Ovary (tissue), 3 donors: ENCODE data around the gene MYO5C.

Experiments used
- CTCF ChIP-seq, 3 donors: fragments of 450-650 bp in 2 of 3; fragments of 200-600 bp in 1 of 3; IDR thresholded peaks; one replicate each; pipeline versions ENCODE4 v1.5.1 to v1.8.0; 2016 to 2022; ENCODE audit warnings: antibody characterized with exemption in 3 of 3, mild to moderate bottlenecking in 1 of 3
- EP300 ChIP-seq: sonication (generic); formaldehyde crosslinking; IDR thresholded peaks from one replicate; pipeline ENCODE4 v1.6.1; 2017; ENCODE audit warnings: antibody characterized with exemption
- POLR2A ChIP-seq: fragments of 450-650 bp; IDR thresholded peaks from one replicate; pipeline ENCODE4 v1.6.1; 2017; ENCODE audit warnings: antibody characterized with exemption, mild to moderate bottlenecking, moderate library complexity
- donor health status: DM: no; HTN: no; CAD: no.

- TF ChIP-seq POLR2A (no peak), CTCF (IDR thresholded peaks at IDR 0.05) (no peak), EP300 (no peak)
These were observed 41.2 kb downstream of the MYO5C start for GRCh38 chr15:52254391-52254790.
